A204.1 (cell line): Measurements from ENCODE around the gene BPHL.
"Not testable (repeated sequence)": the region's sequence is repeated elsewhere in the genome, so short reads cannot be mapped to it uniquely, and the experiment has no call there.

ENCODE experiments used
- FAIRE-seq: peaks from 2 replicates; lab custom pipeline; 2012; peaks lifted over from hg19 to GRCh38; lab: Jason Lieb, UNC

BPHL gene

GRCh38 chr6:3118353-3119039 is at the start of gene BPHL:
Gene BPHL, plus strand, starts transcription at chr6:3118711. Its CDS starts 30 bp downstream, at chr6:3118741.
- FAIRE-seq = peak; percentile 51

GRCh38 chr6:3071568-3071967 is 46.9 kb upstream of the BPHL start:
- no peak for FAIRE-seq

- FAIRE-seq = no peak
These were observed 45.7 kb upstream of the BPHL start for GRCh38 chr6:3072798-3073197.

GRCh38 chr6:3073382-3073781 is 45.1 kb upstream of the BPHL start:
- FAIRE-seq = no peak

GRCh38 chr6:3075772-3076113 is 42.8 kb upstream of the BPHL start:
- no peak for FAIRE-seq

- FAIRE-seq = no peak
These were observed 42.2 kb upstream of the BPHL start for GRCh38 chr6:3076320-3076719.

GRCh38 chr6:3077430-3077829 is 41.1 kb upstream of the BPHL start:
- no peak for FAIRE-seq

- not testable (repeated sequence) for FAIRE-seq
These were observed 39.6 kb upstream of the BPHL start for GRCh38 chr6:3078952-3079351.

GRCh38 chr6:3079682-3080081 is 38.8 kb upstream of the BPHL start:
- FAIRE-seq = no peak

GRCh38 chr6:3081960-3082359 is 36.6 kb upstream of the BPHL start:
- FAIRE-seq = no peak

- no peak for FAIRE-seq
These were observed 33.4 kb upstream of the BPHL start for GRCh38 chr6:3085074-3085473.

GRCh38 chr6:3086282-3086946 is 32.1 kb upstream of the BPHL start:
- FAIRE-seq = no peak

- FAIRE-seq = no peak
These were observed 30.1 kb upstream of the BPHL start for GRCh38 chr6:3088446-3088845.

- FAIRE-seq = no peak
These were observed 29.5 kb upstream of the BPHL start for GRCh38 chr6:3088968-3089367.

- FAIRE-seq = no peak
These were observed 28.5 kb upstream of the BPHL start for GRCh38 chr6:3090013-3090412.

GRCh38 chr6:3094815-3095214 is 23.7 kb upstream of the BPHL start:
- FAIRE-seq = no peak

GRCh38 chr6:3102875-3103274 is 15.6 kb upstream of the BPHL start:
- FAIRE-seq = no peak

- FAIRE-seq = no peak
These were observed 9.6 kb upstream of the BPHL start for GRCh38 chr6:3108746-3109414.

GRCh38 chr6:3109761-3110160 is 8.8 kb upstream of the BPHL start:
- no peak for FAIRE-seq

- FAIRE-seq = no peak
These were observed 4.1 kb upstream of the BPHL start for GRCh38 chr6:3114377-3114776.

- FAIRE-seq = no peak
These were observed 579 bp upstream of the BPHL start for GRCh38 chr6:3117912-3118352.

- no peak for FAIRE-seq
These were observed 671 bp downstream of the BPHL start for GRCh38 chr6:3119040-3119723.

GRCh38 chr6:3120765-3121089 is 2.2 kb downstream of the BPHL start:
- FAIRE-seq = no peak
